GM12892 (cell line): ENCODE measurements around the gene TEKTIP1.

Experiments
- POLR2A ChIP-seq: IDR thresholded peaks from 2 replicates; pipeline ENCODE4 v1.6.1; 2011; ENCODE audit warnings: low read depth, low read length, control low read depth
- POLR2AphosphoS5 ChIP-seq: IDR thresholded peaks from 2 replicates; pipeline ENCODE4 v1.6.1; 2011; ENCODE audit warnings: low read depth, low read length, control low read depth
- TAF1 ChIP-seq: IDR thresholded peaks from 2 replicates; pipeline ENCODE4 v1.6.1; 2011; ENCODE audit warnings: low read depth, mild to moderate bottlenecking, control low read depth, low read length, borderline replicate concordance

DNA sequence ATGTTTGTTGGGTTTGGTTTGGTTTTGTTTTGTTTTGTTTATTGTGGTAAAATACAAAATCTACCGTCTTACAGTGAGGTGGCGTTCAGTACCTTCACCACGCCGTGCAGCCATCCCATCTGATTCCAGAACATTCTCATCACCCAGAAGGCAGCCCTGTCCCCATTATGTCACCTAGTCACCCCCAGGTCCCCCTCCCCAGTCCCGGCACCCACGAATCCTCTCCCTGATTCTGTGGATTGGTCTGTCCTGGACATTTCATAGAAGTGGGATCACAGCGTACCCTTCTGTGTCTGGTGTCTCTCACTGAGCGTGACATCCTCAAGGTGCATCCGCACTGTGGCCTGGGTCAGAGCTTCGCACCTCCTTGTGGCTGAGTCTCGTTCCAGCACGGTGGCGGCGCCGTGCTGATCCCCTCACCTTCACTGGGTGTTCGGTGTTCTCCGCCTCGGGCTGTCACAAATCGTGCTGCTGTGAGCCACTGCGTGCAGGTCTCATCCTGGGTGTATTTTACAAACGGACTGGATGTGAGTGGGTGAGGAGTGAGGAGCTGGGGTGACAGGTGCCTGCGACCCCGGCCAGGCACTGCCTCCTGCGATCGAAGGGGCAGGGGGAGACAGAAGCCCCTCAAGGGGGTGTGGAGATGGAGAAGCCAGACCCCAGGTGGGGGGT, 580 bp upstream of the TEKTIP1 start:
- TF ChIP-seq POLR2A (no peak), POLR2AphosphoS5 (no peak), TAF1 (no peak)
